Measurements from ENCODE around the gene TMEM92. TPM values are rescaled to one million over a fixed set of nuclear protein-coding genes. Genes with fewer than 3 reads are reported as not detected.
"Not testable (repeated sequence)": the region's sequence is repeated elsewhere in the genome, so short reads cannot be mapped to it uniquely, and the experiment has no call there.

The TMEM92 gene
- total and polyA plus RNA-seq, 5 donors = not detected

- intact Hi-C loops (cut with DNase I) = loop anchor here in 3 of 4 donors (2.0 to 5.0 kb wide), 2 partner anchors 68 to 70 kb away; partner anchors contain the start of gene COL1A1 (in 3 of the 3)
- H3K27ac ChIP-seq (ENCODE audit: low read length) = peak overlapping the region; percentile 6
- H3K27me3 ChIP-seq (ENCODE audit: control insufficient read depth, insufficient read depth) = no peaks in the 10 kb centered on the region
- ATAC-seq (peak; percentile 25 to 60), DNase-seq (peak; percentile 67 to 81 (median 80))
- no peak overlapping the region for H3K4me3 ChIP-seq (ENCODE audit: low read length)
- peaks cover 2% of the 10 kb centered on the region for H3K4me1 ChIP-seq (ENCODE audit: control insufficient read depth, insufficient read depth, low read length)
- WGBS = 59% methylated on average over 21 of the region's 21 CpGs
- H3K9me3 ChIP-seq (ENCODE audit: control insufficient read depth, low read length) = no peaks in the 10 kb centered on the region
Observed at GRCh38 chr17:50270435-50271362, 3.6 kb upstream of the TMEM92 start.

- 89% methylated on average over 4 of the region's 4 CpGs for WGBS
- not testable (repeated sequence) for H3K27ac ChIP-seq (ENCODE audit: low read length); H3K4me1 ChIP-seq (ENCODE audit: control insufficient read depth, insufficient read depth, low read length)
Observed at GRCh38 chr17:50271363-50271750, 2.9 kb upstream of the TMEM92 start.

GRCh38 chr17:50272246-50272645 is 2.0 kb upstream of the TMEM92 start:
- H3K9me3 ChIP-seq (ENCODE audit: control insufficient read depth, low read length) = no peaks in the 10 kb centered on the region
- H3K4me3 ChIP-seq (ENCODE audit: low read length) = no peak overlapping the region
- no peak for DNase-seq
- H3K27ac ChIP-seq (ENCODE audit: low read length) = no peak overlapping the region
- ATAC-seq = no peak
- intact Hi-C loops (cut with DNase I) = loop anchor here in 2 of 4 donors (5.0 kb wide), 1 partner anchor 70 kb away; the partner anchor contains the start of gene COL1A1 (in 2 of the 2)
- 50% methylated on average over 7 of the region's 7 CpGs for WGBS
- no peaks in the 10 kb centered on the region for H3K27me3 ChIP-seq (ENCODE audit: control insufficient read depth, insufficient read depth)
- no peaks in the 10 kb centered on the region for H3K4me1 ChIP-seq (ENCODE audit: control insufficient read depth, insufficient read depth, low read length)

More at GRCh38 chr17:50271363-50271750, 2.9 kb upstream of the TMEM92 start:
- H3K9me3 ChIP-seq (ENCODE audit: control insufficient read depth, low read length); DNase-seq; H3K27me3 ChIP-seq (ENCODE audit: control insufficient read depth, insufficient read depth); ATAC-seq; H3K4me3 ChIP-seq (ENCODE audit: low read length): not testable (repeated sequence)
- intact Hi-C loops (cut with DNase I) = loop anchor here in 3 of 4 donors (2.0 to 5.0 kb wide), 2 partner anchors 69 to 71 kb away; partner anchors contain the start of gene COL1A1 (in 3 of the 3)

- 4% methylated on average over 57 of the region's 57 CpGs for WGBS
- H3K9me3 ChIP-seq (ENCODE audit: control insufficient read depth, low read length) = no peaks in the 10 kb centered on the region
Observed at GRCh38 chr17:50272711-50273653, 1.3 kb upstream of the TMEM92 start.

GRCh38 chr17:50273654-50274040 is 619 bp upstream of the TMEM92 start:
- ATAC-seq (no peak), DNase-seq (no peak)
- no peaks in the 10 kb centered on the region for H3K27me3 ChIP-seq (ENCODE audit: control insufficient read depth, insufficient read depth)
- H3K9me3 ChIP-seq (ENCODE audit: control insufficient read depth, low read length) = no peaks in the 10 kb centered on the region
- WGBS = 76% methylated on average over 8 of the region's 8 CpGs
- no peak overlapping the region for H3K4me3 ChIP-seq (ENCODE audit: low read length)
- intact Hi-C loops (cut with DNase I) = loop anchor here in 3 of 4 donors (1.0 to 5.0 kb wide), 2 partner anchors 71 to 73 kb away; partner anchors contain the start of gene COL1A1 (in 2 of the 3)
- no peaks in the 10 kb centered on the region for H3K4me1 ChIP-seq (ENCODE audit: control insufficient read depth, insufficient read depth, low read length)
- H3K27ac ChIP-seq (ENCODE audit: low read length) = no peak overlapping the region

More at GRCh38 chr17:50272711-50273653, 1.3 kb upstream of the TMEM92 start:
- Histone ChIP-seq H3K4me3 (ENCODE audit: low read length) (peak overlapping the region; percentile 51), H3K27me3 (ENCODE audit: control insufficient read depth, insufficient read depth) (no peaks in the 10 kb centered on the region), H3K4me1 (ENCODE audit: control insufficient read depth, insufficient read depth, low read length) (no peaks in the 10 kb centered on the region), H3K27ac (ENCODE audit: low read length) (no peak overlapping the region)
- DNase-seq (peak; percentile 55 to 88 (median 85)), ATAC-seq (peak; percentile 57 to 67)
- intact Hi-C loops (cut with DNase I) = loop anchor here in 3 of 4 donors (1.0 to 5.0 kb wide), 2 partner anchors 71 to 73 kb away; partner anchors contain the start of gene COL1A1 (in 2 of the 3)

- ATAC-seq (no peak), DNase-seq (no peak)
- Histone ChIP-seq H3K9me3 (ENCODE audit: control insufficient read depth, low read length) (no peaks in the 10 kb centered on the region), H3K4me3 (ENCODE audit: low read length) (no peak overlapping the region), H3K27me3 (ENCODE audit: control insufficient read depth, insufficient read depth) (no peaks in the 10 kb centered on the region), H3K27ac (ENCODE audit: low read length) (no peak overlapping the region), H3K4me1 (ENCODE audit: control insufficient read depth, insufficient read depth, low read length) (no peaks in the 10 kb centered on the region)
- intact Hi-C loops (cut with DNase I) = loop anchor here in 2 of 4 donors (5.0 kb wide), 1 partner anchor 73 kb away; the partner anchor contains the start of gene COL1A1 (in 2 of the 2)
- WGBS = 78% methylated on average over 4 of the region's 4 CpGs
Observed at GRCh38 chr17:50274897-50275221, 593 bp downstream of the TMEM92 start.

- DNase-seq (no peak), ATAC-seq (no peak)
- Histone ChIP-seq H3K4me3 (ENCODE audit: low read length) (no peak overlapping the region), H3K27me3 (ENCODE audit: control insufficient read depth, insufficient read depth) (no peaks in the 10 kb centered on the region), H3K9me3 (ENCODE audit: control insufficient read depth, low read length) (no peaks in the 10 kb centered on the region), H3K4me1 (ENCODE audit: control insufficient read depth, insufficient read depth, low read length) (no peaks in the 10 kb centered on the region), H3K27ac (ENCODE audit: low read length) (no peak overlapping the region)
- intact Hi-C loops (cut with DNase I) = no loop called here
- WGBS = 72% methylated on average over 7 of the region's 7 CpGs
Observed at GRCh38 chr17:50275279-50275678, 1.0 kb downstream of the TMEM92 start.

GRCh38 chr17:50276588-50277356 is 2.5 kb downstream of the TMEM92 start:
- WGBS = 44% methylated on average over 8 of the region's 8 CpGs
- Histone ChIP-seq H3K9me3 (ENCODE audit: control insufficient read depth, low read length) (no peaks in the 10 kb centered on the region), H3K4me3 (ENCODE audit: low read length) (no peak overlapping the region), H3K27me3 (ENCODE audit: control insufficient read depth, insufficient read depth) (no peaks in the 10 kb centered on the region), H3K4me1 (ENCODE audit: control insufficient read depth, insufficient read depth, low read length) (no peaks in the 10 kb centered on the region), H3K27ac (ENCODE audit: low read length) (no peak overlapping the region)
- ATAC-seq (no peak), DNase-seq (no peak)
- intact Hi-C loops (cut with DNase I) = no loop called here

GRCh38 chr17:50277357-50277754 is 3.1 kb downstream of the TMEM92 start:
- H3K27me3 ChIP-seq (ENCODE audit: control insufficient read depth, insufficient read depth) = no peaks in the 10 kb centered on the region
- no peaks in the 10 kb centered on the region for H3K4me1 ChIP-seq (ENCODE audit: control insufficient read depth, insufficient read depth, low read length)
- ATAC-seq = no peak
- no peaks in the 10 kb centered on the region for H3K9me3 ChIP-seq (ENCODE audit: control insufficient read depth, low read length)
- 46% methylated on average over 5 of the region's 5 CpGs for WGBS
- intact Hi-C loops (cut with DNase I) = no loop called here
- no peak overlapping the region for H3K4me3 ChIP-seq (ENCODE audit: low read length)
- no peak for DNase-seq
- H3K27ac ChIP-seq (ENCODE audit: low read length) = no peak overlapping the region

GRCh38 chr17:50278526-50279180 is 4.4 kb downstream of the TMEM92 start:
- WGBS = 85% methylated on average over 14 of the region's 14 CpGs
- no peak for ATAC-seq
- Histone ChIP-seq H3K4me1 (ENCODE audit: control insufficient read depth, insufficient read depth, low read length) (no peaks in the 10 kb centered on the region), H3K27me3 (ENCODE audit: control insufficient read depth, insufficient read depth) (no peaks in the 10 kb centered on the region), H3K27ac (ENCODE audit: low read length) (no peak overlapping the region), H3K4me3 (ENCODE audit: low read length) (no peak overlapping the region), H3K9me3 (ENCODE audit: control insufficient read depth, low read length) (no peaks in the 10 kb centered on the region)
- DNase-seq = no peak
- intact Hi-C loops (cut with DNase I) = no loop called here
